ENCODE data around the gene CDCA7.

GRCh38 chr2:173410579-173410978 is 55.9 kb downstream of the CDCA7 start:
- TF ChIP-seq CTCF (IDR thresholded peaks at IDR 0.05) = no peak
- TF ChIP-seq EP300 (IDR thresholded peaks at IDR 0.05) = no peak
